Endodermal cell (in vitro differentiated cells): ENCODE data around the gene BNIP3. TPM values are rescaled to one million over a fixed set of nuclear protein-coding genes. Genes with fewer than 3 reads are reported as not detected.

Source experiments
- DNase-seq: peaks from one replicate; pipeline ENCODE4 v3.0.0-alpha.2; 2017
- H3K27ac ChIP-seq: 2 replicates; pipeline ENCODE4 v1.5.1; 2013; ENCODE audit warnings: mild to moderate bottlenecking, low read depth, low read length, moderate library complexity
- H3K27me3 ChIP-seq: 2 replicates; pipeline ENCODE4 v1.6.1; 2013; ENCODE audit warnings: mild to moderate bottlenecking, low read length, moderate library complexity; ENCODE audit not compliant: insufficient read depth, control insufficient read depth, poor library complexity, severe bottlenecking
- H3K36me3 ChIP-seq: 2 replicates; pipeline ENCODE4 v1.7.0; 2013; ENCODE audit warnings: mild to moderate bottlenecking, low read length, moderate library complexity; ENCODE audit not compliant: control insufficient read depth, insufficient read depth
- H3K4me1 ChIP-seq: one replicate; pipeline ENCODE4 v1.7.0; 2013; ENCODE audit warnings: low read length; ENCODE audit not compliant: control insufficient read depth, insufficient read depth
- H3K4me3 ChIP-seq: 2 replicates; pipeline ENCODE4 v1.5.1; 2013; ENCODE audit warnings: mild to moderate bottlenecking, low read length, moderate library complexity
- H3K9ac ChIP-seq: 2 replicates; pipeline ENCODE4 v1.6.1; 2013; ENCODE audit warnings: mild to moderate bottlenecking, low read length, moderate library complexity; ENCODE audit not compliant: poor library complexity, severe bottlenecking; ENCODE audit errors: extremely low read depth
- H3K9me3 ChIP-seq: 2 replicates; pipeline ENCODE4 v1.6.1; 2013; ENCODE audit warnings: mild to moderate bottlenecking, low read length, moderate library complexity; ENCODE audit not compliant: control insufficient read depth
- H3K27ac Mint-ChIP-seq: 2 replicates; pipeline ENCODE4 v1.8.0; 2020; ENCODE audit warnings: mixed read lengths
- H3K27me3 Mint-ChIP-seq: 2 replicates; pipeline ENCODE4 v1.8.0; 2021; ENCODE audit warnings: mild to moderate bottlenecking, mixed read lengths; ENCODE audit not compliant: insufficient read depth
- H3K36me3 Mint-ChIP-seq: 2 replicates; pipeline ENCODE4 v1.8.0; 2020; ENCODE audit warnings: low read depth, mixed read lengths
- H3K4me1 Mint-ChIP-seq: 2 replicates; pipeline ENCODE4 v1.8.0; 2020; ENCODE audit warnings: mixed read lengths
- H3K4me3 Mint-ChIP-seq: 2 replicates; pipeline ENCODE4 v1.8.0; 2020; ENCODE audit warnings: mild to moderate bottlenecking, moderate library complexity, mixed read lengths
- H3K9me3 Mint-ChIP-seq: 2 replicates; pipeline ENCODE4 v1.8.0; 2020; ENCODE audit warnings: mild to moderate bottlenecking, mixed read lengths
- WGBS, 2 experiments: methylation state at CpG; one replicate each; pipeline versions ENCODE4 v1.1.5 to v1.1.7; 2013; ENCODE audit warnings: missing lambda C conversion rate in 2 of 2, mixed read lengths in 1 of 2; ENCODE audit not compliant: insufficient coverage in 1 of 2, insufficient read length in 1 of 2; 5-methylcytosine and 5-hydroxymethylcytosine counted together
- total RNA-seq, 2 donors: library from RNA; stranded (reverse); fragmentation: NEBNext Ultra II Directional in 1 of 2; extraction: Animal tissue kit (Norgen Biotek cat#: 25700) in 1 of 2; gene quantifications; 2 replicates in 1 of 2; 3 replicates in 1 of 2; pipeline ENCODE4 v1.2.1, GENCODE V29; 2021
- TF ChIP-seq, protein P1 (sequence below): fragments of 200-600 bp; sonication (generic); conservative IDR thresholded peaks from 2 replicates; pipeline ENCODE4 v1.5.0; 2021; ENCODE audit warnings: antibody characterized with exemption, mild to moderate bottlenecking

BNIP3 gene
- total RNA-seq, 2 donors from 2014 or later: 93.5 to 108 TPM

GRCh38 chr10:131997366-131998049 is 15.8 kb upstream of the BNIP3 start:
- peaks cover 28% of the 10 kb centered on the region for H3K4me1 ChIP-seq
- H3K27ac ChIP-seq: no peak overlapping the region
- H3K36me3 ChIP-seq: no peaks in the 10 kb centered on the region
- Mint-ChIP-seq H3K36me3 (no peaks in the 10 kb centered on the region), H3K4me1 (peaks cover 61% of the 10 kb centered on the region), H3K9me3 (peaks cover 8% of the 10 kb centered on the region), H3K4me3 (peak overlapping the region; percentile 21), H3K27me3 (no peaks in the 10 kb centered on the region), H3K27ac (peak overlapping the region; percentile 92)
- H3K4me3 ChIP-seq: no peak overlapping the region
- DNase-seq: peak; percentile 91
- 39 to 45% methylated on average over 9 to 13 of the region's 13 CpGs for WGBS, 2 experiments
- no peaks in the 10 kb centered on the region for H3K27me3 ChIP-seq
- peak overlapping the region; percentile 50 for H3K9ac ChIP-seq
- TF ChIP-seq, protein P1, sequence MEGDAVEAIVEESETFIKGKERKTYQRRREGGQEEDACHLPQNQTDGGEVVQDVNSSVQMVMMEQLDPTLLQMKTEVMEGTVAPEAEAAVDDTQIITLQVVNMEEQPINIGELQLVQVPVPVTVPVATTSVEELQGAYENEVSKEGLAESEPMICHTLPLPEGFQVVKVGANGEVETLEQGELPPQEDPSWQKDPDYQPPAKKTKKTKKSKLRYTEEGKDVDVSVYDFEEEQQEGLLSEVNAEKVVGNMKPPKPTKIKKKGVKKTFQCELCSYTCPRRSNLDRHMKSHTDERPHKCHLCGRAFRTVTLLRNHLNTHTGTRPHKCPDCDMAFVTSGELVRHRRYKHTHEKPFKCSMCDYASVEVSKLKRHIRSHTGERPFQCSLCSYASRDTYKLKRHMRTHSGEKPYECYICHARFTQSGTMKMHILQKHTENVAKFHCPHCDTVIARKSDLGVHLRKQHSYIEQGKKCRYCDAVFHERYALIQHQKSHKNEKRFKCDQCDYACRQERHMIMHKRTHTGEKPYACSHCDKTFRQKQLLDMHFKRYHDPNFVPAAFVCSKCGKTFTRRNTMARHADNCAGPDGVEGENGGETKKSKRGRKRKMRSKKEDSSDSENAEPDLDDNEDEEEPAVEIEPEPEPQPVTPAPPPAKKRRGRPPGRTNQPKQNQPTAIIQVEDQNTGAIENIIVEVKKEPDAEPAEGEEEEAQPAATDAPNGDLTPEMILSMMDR: peak; percentile 30
- H3K9me3 ChIP-seq: no peaks in the 10 kb centered on the region

DNA sequence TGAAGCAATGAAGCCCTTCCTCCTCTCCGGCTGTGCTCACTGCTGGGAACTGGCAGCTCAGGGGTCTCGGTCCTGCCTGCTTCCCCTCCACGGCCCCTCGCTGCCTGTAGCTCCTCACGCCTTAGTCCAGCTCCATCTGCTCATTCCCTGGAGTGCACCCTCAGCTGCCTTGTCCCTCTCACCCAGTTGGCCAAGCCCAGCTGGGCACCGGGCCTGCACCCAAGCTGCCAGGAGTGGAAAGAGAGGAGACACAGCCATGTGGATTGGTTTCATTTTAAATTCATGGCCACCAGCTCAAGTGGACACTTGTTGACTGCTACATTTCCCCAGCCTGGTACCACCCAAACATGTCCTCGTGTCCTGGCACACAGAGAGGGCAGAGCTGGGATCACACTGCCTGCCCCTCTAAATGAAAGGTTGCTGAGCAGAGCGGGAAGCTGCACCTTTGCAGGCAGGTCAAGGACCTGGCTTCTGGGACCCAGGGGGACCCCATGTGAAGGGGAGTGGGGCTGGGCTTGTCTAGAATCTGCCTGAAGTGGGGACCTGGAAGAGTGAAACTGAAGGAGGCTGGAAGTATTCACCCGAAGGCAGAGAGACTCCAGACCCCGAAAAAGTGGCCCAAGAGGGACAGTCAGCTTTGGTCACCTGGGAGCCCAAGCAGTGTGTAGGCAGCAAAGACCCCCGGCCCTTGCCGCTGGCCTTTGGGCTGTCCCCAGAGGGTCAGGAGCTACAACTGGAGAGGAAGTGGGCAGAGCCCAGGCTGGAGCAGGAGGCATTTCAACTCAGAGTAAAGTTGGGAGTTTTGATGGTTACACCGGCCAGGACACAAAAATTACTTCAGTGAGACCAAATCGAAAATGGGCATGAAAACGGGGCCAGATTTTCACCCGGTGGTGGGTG is 15.0 kb upstream of the BNIP3 start:
- TF ChIP-seq, protein P1: no peak
- DNase-seq: peak; percentile 65
- Mint-ChIP-seq H3K27ac (peak overlapping the region; percentile 92), H3K36me3 (no peaks in the 10 kb centered on the region), H3K9me3 (no peaks in the 10 kb centered on the region), H3K4me3 (peak overlapping the region; percentile 21), H3K27me3 (no peaks in the 10 kb centered on the region), H3K4me1 (peaks cover 54% of the 10 kb centered on the region)
- H3K4me1 ChIP-seq: peaks cover 28% of the 10 kb centered on the region
- no peak overlapping the region for H3K27ac ChIP-seq
- H3K36me3 ChIP-seq: no peaks in the 10 kb centered on the region
- H3K4me3 ChIP-seq: no peak overlapping the region
- no peaks in the 10 kb centered on the region for H3K9me3 ChIP-seq
- H3K9ac ChIP-seq: no peak overlapping the region
- 86% methylated on average over 11 to 16 of the region's 16 CpGs for WGBS, 2 experiments
- H3K27me3 ChIP-seq: no peaks in the 10 kb centered on the region

DNA sequence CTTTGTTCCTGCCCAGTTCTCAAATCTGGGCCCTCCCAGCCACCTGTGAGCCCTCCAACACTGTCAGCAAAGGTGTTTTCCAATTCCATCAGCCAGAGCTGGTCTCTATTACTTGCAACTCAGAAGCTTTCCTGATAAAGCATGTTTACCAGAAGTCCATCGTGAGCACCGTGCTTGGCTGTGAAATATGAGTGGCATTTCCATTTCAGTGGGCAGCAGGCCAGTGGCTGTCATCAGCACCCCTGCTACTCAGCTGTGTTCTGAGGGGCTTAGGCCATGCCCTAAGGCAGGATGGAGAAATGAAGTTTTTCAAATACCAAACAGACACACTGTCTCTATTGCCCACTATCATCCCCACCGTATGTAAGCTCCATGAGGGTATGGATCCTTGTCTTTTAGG is 12.7 kb upstream of the BNIP3 start:
- peaks cover 28% of the 10 kb centered on the region for H3K4me1 ChIP-seq
- no peaks in the 10 kb centered on the region for H3K36me3 Mint-ChIP-seq
- H3K36me3 ChIP-seq: no peaks in the 10 kb centered on the region
- no peak for DNase-seq
- H3K9ac ChIP-seq: no peak overlapping the region
- TF ChIP-seq, protein P1: no peak
- H3K27ac Mint-ChIP-seq: no peak overlapping the region
- H3K27ac ChIP-seq: no peak overlapping the region
- no peaks in the 10 kb centered on the region for H3K9me3 ChIP-seq
- no peak overlapping the region for H3K4me3 ChIP-seq
- no peaks in the 10 kb centered on the region for H3K27me3 ChIP-seq
- WGBS, 2 experiments: 90 to 96% methylated on average over 2 to 3 of the region's 3 CpGs
- H3K4me3 Mint-ChIP-seq: no peak overlapping the region
- H3K9me3 Mint-ChIP-seq: peaks cover 2% of the 10 kb centered on the region
- no peaks in the 10 kb centered on the region for H3K27me3 Mint-ChIP-seq
- H3K4me1 Mint-ChIP-seq: peaks cover 43% of the 10 kb centered on the region
